Activated CD4-positive, alpha-beta T cell treated with anti-CD3 and anti-CD28 coated beads, Interleukin-2, amount 50 U/mL, for 48 hours (primary cell): ENCODE results near the gene SHISA7.
"Not testable (repeated sequence)": the region's sequence is repeated elsewhere in the genome, so short reads cannot be mapped to it uniquely, and the experiment has no call there.

Experiments used
- DNase-seq, 2 experiments: peaks; one replicate each; pipeline ENCODE4 v3.0.0-alpha.2; 2020

Gene SHISA7

DNA sequence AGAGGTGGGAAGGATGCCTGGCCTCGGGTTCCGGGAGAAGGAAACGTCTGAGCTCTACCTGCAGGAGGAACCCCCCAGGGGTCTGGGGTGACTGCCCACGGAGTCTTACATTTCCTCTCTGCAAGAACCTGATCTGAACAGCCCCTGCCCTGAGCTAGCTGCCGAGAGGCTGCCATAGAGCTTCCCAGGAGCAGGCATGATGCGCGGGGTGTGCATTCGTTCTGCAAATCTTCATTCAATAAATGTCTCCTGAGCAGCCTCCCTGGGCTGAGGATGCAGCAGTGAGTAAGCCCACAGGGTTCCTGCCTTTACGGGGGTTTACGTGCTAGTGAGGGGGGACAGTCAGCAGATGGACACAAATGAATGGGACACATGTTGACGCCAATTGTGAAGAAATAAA lies 1.5 kb upstream of the SHISA7 start:
- no peak for DNase-seq

DNA sequence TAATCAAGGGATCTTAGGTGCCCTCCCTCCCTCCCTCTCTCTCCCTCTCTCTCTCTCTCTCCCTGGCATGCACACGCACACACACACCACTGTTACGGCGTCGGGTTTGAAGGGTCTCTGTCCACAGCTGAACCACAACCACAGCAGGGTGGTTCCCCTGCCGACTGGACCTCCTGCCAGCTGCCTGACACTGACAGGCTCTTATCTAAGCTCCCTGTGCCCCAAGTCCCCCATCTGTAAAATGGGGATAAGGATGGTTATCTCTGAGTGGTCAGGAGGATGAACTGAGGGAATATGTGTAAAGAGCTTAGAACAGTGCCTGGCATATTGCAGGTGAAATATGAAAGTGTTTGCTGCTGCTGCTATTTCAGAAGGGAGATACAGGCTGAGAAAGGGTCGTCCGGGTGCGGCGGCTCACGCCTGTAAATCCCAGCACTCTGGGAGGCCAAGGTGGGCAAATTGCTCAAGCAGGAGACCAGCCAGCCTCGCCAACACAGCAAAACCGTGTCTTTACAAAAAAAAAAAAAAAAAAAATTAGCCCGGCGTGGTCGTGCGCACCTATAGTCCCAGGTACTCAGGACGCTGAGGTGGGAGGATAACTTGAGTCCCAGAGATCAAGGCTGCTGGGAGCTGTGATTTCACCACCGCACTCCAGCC lies 852 bp upstream of the SHISA7 start:
- no peak for DNase-seq

DNA sequence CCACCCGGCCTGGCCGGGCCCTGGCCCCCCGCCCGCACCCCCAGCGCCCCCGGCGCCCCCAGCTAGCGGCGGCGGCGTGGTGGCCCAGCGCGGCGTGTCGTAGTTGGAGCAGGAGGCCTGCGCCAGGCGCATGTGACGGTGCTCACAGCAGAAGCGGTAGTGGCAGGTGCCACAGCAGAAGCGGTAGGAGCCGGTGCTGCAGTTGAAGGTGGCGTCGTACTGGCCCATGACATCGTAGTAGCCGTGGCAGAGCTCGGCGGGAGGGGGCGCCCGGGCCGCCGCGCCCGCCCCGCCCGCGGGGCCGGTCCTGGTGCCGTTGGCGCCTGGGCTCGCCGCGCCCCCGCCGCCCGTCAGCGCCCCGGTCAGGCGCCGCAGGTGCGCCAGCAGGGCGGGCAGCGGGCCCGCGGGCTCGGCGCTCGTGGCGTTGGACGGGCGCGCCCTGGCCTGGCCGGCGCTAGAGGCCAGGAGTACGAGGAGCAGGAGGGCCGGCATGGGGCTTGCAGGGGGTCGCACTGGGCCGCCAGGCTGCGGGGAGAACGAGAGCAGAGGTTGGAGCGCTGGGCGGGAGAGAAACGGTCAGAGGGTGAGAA lies 633 bp downstream of the SHISA7 start:
- no peak for DNase-seq

DNA sequence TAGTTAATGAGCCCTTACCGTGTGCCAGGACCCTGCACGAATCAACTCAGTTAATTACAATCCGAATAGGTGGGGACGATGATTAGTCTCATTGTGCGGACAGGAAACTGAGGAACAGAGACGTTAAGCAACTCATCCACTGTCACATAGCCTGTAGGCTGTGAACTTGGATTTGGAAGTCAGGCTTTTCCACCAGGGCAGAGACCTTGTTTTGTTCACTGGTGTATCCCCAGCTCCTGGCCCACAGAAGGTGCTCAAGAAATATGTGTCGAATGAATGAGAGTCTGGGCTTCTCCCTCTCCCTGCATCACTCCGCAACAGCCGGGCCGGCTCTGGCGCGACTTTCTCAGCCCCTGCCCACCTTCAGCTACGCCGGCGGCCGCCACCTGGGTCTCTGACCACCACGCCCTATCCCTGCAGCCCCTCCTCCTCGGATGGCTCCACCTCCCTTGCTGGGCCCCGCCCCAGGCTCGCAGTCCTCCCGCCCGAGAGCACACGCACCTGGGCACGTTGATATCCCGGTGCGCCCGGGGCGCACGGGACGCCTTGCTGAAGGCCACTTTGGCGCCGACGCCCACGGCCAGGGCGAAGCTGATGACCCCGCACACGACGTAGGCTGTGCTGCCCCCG lies 1.3 kb downstream of the SHISA7 start:
- peak; percentile 31 to 44 for DNase-seq

DNA sequence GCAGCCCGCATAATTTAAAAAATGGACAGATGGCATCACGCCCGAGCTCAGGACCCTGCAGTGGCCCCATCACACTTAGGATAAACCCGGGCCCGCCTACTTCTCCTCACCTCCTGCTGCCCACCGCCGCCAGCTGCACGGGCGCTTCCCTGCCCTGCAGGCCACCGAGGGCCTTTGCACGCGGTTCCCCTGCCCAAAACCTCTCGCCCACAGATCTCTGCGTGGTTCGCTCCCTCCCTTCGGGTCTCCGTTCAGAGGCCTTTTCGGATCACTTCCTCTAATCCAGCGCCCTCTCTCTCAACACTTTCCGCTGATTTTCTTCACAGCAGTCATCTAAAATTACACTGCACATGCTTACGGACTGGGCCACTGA lies 1.8 kb downstream of the SHISA7 start:
- DNase-seq, result no peak

DNA sequence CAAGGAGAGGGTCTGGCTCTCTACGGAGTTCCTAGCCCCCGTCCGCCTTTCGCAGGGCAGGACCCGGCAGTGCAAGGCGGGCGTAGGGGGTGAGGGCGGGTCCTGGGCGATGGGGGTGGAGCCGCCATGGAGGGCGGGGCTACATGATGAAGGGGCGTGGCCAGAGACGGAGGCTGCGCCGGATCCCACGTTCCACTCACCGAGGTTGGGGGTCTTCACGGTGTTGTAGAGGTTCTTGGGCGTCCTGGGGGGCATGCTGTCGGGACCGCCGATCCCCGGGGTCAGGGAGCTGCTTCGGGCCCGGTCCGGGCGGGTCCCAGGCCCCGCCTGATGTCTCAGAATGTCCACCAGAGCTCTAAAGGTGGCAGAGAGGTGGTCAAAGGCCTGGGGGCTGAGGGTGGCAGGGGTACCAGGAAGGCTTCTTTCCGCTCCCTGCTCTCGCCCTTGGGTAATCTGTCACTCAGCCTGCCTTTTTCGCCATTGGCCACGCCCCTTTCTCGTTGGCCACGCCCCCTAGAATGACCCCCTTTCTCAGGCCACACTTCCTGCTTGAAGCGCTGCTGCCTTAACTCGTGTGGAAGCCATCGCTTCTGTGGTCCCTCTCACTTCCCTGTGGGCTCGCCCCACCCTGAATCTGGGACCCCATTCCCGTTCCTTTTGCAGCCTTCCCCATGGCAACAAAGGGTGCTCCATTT lies 2.5 kb downstream of the SHISA7 start:
- peak in 1 of 2 experiments; percentile 34 for DNase-seq

DNA sequence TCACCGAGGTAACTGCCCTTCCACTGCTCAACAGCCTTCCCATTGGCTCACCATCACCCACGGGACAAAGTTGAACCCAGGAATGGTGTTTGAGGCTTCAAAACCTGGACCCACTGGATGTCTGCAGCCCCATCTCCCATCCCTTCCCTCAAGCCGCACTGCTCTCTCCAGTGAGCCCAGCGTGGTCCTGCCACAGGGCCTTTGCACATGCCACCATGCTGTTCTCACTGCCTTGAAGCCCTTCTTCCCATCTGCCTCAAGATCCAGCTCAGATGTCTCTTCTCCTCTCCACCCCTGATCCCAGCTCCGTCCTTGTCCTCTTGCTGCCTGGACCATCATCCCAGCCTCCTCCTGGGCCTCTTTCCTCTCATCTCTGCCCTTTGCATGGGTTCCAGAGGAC lies 4.0 kb downstream of the SHISA7 start:
- no peak for DNase-seq

DNA sequence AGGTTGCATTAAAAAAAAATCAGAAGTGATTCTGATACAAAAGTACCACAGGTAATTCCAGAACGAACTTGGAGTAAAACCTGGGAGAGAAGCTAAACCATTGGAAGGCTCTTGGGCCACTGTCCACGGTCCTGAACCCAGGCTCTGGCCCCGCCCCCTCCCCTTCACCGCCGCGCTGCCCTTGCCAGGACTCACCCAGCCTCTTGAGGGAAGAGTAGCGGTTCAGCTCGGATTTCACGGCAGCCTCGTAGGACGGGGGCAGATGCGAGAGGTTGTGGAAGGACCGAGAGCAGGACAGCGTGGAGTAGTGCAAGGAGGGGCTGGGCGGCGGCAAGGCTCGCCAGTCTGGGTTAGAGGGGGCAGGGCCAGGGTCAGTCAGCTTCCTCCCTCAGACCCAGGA lies 5.7 kb downstream of the SHISA7 start:
- peak; percentile 27 to 45 for DNase-seq

DNA sequence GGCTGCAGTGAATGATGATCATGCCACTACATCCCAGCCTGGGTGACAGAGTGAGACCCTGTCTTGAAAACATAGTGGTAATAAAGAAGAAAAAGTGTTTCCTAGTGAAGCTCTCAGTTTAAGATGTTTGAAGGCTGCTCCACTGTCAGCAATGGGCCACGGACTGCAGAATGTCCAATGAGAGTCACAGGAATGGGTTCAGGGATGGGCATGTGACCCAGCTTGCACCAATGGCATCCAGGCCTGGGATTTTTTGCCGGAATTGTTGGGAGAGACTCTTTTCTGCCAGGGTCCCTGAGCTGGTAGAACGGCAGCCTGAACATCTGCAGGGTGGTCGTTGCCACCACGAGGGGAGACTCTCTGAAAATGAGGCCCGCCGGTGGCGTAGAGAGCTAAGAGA lies 6.3 kb downstream of the SHISA7 start:
- no peak for DNase-seq

DNA sequence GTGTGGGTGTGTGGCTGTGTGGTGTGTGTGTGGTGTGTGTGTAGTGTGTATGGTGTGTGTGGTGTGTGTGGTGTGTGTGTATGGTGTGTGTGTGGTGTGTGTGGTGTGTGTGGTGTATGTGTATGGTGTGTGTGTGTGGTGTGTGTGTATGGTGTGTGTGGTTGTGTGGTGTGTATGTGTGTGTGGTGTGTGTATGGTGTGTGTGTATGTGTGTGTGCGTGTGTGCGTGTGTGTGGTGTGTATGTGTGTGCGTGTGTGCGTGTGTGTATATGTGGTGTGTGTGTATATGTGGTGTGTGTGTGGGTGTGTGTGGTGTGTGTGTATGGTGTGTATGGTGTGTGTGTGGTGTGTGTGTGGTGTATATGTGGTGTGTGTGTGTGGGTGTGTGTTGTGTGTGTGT lies 8.1 kb downstream of the SHISA7 start:
- DNase-seq, result no peak

DNA sequence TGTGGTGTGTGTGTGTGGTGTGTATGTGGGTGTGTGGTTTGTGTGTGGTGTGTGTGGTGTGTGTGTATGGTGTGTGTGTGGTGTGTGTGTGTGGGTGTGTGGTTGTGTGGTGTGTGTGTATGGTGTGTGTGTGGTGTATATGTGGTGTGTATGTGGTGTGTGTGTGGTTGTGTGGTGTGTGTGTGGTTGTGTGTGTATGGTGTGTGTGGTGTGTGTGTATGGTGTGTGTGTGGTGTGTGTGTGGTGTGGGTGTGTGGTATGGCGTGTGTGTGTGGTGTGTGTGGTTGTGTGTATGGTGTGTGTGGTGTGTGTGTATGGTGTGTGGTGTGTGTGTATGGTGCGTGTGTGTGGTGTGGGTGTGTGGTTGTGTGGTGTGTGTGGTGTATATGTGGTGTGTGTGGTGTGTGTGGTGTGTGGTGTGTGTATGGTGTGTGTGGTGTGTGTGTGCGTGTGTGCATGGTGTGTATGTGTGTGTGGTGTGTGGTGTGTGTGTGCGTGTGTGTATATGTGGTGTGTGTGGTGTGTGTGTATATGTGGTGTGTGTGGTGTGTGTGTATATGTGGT lies 8.7 kb downstream of the SHISA7 start:
- DNase-seq, result no peak

DNA sequence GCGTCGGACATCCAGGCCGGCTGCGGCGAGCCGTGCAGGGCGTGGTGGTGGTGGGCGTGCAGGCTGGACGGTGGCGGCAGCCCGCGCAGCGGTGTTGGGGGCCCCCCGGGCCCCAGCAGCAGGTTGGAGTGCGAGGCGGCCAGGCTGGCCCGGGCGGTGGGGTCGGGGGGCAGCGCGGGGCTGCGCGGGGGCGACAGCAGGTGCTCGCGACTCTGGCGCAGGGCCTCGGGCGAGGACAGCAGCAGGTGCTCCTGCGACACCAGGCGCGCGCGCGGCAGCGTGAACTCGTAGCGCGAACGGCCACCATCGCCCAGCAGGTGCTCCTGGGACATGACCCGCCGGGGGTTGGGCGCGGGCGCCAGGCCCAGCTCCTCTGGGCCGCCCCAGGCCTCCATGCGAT lies 9.8 kb downstream of the SHISA7 start:
- DNase-seq, result no peak

DNA sequence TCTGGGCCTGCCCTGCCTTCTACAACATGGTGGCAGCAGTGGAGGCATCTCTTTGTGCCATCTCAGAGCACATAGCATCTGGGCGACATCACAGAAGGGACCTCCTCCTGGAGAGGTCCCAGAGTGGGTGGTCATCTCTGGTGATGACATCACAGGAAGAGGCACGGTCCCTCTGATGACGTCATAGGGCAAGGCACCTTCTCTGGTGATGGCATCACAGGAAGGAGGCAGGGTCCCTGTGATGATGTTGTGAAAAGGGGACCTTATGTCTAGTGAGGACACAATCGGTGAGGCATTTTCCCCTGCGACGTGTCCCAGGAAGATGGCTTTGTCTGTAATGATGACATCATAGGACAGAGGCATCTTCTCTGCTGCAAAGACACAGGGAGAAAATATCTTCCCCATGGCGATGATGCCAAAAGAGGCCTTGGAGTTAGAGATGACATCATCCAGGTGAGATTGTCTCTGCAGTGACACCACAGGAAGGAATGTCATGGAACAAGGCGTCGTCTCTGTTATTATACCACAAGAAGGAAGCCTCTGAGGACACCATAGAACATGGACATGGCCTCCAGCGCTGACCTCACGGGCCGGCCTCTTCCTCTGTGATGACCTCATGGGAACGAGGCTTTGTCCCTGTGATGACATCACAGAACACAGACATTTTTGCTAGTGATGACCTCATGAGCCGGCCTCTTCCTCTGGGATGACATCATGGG lies 10.7 kb downstream of the SHISA7 start:
- DNase-seq, result no peak

DNA sequence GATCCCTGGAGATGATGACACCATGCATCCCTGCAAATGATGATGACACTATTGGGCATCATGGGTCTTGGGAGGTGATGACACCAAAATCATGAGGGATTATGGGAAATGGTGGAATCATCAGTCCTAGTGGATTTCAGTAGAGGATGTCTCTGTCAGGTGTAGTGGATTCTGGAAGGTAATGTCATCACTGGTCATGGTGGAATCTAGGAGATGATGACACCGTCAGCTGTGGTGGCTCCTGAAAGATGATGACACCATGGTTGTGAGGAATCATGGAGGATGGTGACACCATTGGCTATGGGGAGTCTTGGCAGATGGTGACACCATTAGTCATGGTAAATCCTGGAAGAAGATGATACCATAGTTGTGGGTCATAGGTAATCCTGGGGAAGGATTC lies 11.9 kb downstream of the SHISA7 start:
- no peak for DNase-seq

DNA sequence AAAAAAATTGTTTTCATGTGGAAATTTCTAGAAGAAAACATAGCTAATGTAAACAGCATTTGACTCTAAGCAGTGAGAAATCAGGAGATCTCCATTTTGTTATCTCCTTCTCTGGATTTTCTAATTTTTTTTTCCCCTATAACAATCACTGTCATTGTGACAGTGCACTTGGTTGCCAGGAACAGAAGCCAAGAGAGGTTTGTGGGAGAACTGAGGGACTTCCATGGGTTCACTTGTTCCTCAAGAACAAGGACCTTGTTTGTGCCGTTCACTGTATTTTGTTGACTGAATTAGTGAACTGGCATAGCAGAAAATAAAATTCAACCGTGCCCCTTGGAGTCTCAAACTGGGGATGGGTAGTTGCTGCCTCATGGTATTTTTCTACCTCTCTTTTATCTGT lies 17.1 kb downstream of the SHISA7 start:
- DNase-seq, result no peak

DNA sequence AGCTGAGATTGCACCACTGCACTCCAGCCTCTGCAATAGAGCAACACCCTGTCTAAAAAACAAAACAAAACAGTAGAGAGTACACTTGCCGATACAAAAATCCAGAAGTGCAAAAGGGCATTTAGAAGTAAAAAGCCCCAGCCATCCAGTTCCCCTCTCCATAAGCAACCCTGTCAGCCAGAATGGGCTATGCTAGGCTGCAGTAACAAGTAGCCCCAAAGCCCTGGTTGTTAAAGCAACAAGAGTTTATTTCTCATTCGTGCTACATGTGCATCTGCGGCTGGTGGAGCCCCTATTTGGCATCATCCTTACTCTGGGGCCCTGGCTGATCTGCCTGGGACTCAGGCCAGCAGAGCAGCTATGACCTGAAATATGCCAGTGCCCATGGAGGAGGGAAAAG lies 18.6 kb downstream of the SHISA7 start:
- no peak for DNase-seq

DNA sequence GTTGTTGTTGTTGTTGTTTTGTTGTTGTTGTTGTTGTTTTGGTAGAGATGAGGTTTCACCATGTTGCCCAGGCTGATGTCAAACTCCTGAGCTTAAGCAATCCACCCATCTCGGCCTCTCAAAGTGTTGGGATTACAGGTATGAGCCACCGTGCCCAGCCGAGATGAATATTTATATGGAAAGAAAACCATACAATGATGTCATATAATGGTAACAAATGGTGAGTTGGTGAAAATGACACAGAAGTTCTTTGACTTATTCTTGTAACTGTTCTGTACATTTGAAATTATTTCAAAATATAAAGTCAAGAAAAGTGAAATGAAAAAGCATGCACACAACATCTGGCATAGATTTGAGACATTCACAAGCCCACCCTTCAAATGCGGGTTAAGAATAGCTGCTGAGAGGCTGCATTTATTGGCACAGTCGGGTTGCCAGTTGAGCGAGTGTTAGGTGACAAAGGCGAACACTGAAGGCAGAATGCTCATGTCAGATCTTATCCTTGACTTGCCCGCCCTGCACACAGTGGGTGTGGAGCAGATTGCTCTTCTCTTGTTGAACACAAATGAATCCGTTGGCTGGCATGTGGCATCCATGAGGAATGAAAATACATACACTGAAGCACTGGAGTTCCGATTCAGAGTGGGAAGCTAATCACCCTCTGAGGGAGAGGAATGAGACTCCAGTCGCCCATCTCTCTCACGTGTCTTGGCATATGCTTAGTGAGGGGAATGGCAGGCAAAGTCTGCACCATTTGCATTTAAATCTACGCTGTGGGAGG lies 19.7 kb downstream of the SHISA7 start:
- no peak for DNase-seq

DNA sequence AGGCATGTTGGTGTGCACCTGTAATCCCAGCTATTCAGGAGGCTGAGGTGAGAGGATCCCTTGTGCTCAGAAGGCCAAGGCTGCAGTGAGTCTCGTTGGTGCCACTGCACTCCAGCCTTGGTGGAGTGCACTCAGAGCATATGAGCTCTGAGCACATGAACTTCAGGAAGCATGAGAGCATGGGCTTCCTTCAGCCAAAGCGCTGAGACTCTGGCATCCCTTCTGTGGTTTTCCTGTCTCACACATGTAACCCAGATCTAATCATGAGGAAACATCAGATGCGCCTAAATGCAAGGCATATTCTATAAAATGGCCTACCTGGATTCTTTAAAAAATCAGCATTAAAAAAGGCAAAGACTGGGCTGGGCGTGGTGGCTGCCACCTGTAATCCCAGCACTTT lies 21.8 kb downstream of the SHISA7 start:
- not testable (repeated sequence) for DNase-seq

DNA sequence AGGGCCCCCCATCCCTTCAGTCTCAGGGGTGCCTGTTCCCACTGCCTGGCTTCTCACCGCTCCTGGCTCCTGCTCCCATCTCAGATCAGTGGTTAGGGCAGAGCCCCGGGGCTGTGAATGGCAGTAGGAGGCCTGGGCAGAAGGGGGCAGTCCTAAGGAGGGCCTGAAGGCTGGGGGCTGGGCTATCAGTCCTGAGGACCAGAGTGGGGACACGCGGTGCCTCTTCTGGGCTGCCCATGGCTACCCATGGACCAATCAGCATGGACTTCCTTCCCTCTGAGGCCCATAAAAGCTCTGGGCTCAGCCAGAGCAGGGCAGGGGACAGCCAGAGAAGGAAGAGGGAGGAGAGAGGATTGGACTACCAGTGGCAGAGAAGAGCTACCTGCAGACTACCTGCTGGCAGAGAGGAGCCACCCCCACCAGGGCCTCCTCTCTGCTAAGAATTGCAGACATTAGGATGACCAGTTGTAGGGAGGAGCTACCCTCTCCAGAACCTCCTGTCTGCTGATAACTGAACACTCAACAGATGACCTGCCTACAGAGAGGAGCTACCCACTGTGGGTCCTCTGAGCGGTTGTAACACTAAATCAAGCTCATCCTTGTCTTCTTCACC lies 23.4 kb downstream of the SHISA7 start:
- DNase-seq, result no peak

DNA sequence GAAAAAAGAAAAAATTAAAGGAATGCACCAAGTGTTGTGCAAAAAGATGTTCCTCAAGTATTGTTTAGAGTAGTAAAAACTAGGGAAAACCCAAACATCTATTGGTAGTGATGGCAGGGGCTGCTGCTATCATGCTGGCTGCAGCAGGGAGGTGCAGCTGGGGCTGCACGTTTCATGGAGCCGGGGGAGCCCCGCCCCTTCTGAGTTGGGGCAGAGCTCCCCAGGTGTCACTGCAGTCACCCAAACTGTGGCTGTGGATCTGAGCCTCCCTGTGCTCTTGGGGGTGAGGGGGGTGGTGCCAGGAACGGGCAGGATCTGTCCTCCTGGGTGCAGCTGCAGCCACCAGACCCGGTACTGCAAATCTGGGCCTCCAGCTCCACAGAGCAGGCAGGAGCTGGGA lies 24.0 kb downstream of the SHISA7 start:
- DNase-seq, result no peak

DNA sequence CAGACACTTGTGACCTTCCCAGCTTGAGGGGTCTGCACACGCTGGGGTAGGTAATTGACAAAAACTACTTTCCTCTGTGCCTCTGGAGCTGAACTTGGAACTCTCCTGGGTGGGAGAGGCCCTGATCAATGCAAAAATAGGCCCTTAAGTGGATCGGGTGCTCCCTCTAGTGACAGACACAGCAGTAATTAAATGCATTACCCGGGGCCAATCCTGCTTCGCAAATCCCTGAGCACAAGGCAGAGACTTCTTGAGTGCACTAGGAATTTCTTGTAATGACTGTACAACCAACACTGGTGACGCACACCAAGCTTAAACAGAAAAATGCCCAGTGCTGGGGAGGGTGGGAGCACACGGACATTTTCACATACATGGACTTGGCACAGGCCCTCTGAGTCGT lies 24.9 kb downstream of the SHISA7 start:
- DNase-seq, result peak; percentile 46 to 58

DNA sequence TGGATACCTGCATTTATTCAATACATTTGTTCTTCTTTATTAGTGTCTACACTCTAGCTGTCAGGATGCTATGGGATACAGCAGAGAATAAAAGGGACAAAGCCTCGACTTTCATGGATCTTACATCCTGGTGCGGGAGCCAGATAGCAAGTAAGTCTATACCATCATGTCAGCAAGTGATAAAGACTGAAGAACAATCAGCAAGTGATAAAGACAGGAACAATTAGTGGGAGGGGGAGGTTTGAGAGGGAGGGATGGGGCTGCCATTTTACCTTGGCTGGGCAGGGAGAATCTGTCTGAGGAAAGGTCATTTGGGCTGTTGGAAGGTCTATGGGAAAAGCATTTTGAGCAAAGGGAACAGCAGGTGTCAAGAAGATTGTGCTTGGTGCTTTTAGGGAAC lies 32.9 kb downstream of the SHISA7 start:
- no peak for DNase-seq
